ENCODE data around the gene DNAH10.

The DNAH10 gene

GRCh38 chr12:123983822-123984485, 221.9 kb downstream of the DNAH10 start:
- DNase-seq = no peak

GRCh38 chr12:123984903-123985302, 222.8 kb downstream of the DNAH10 start:
- DNase-seq = no peak

Measured in NK-92 treated with Interleukin-12 subunit alpha and Interleukin-12 subunit beta, amount 100 ng/mL, for 24 hours (cell line).